SK-N-MC (cell line): ENCODE measurements around the gene MTHFSD.

Source experiments
- EZH2 ChIP-seq: fragments of 200-600 bp; sonication (generic); IDR thresholded peaks from one replicate; pipeline ENCODE4 v1.6.1; 2017; ENCODE audit warnings: antibody characterized with exemption
- FOXP2 ChIP-seq: optimal IDR thresholded peaks from 2 replicates; pipeline ENCODE3; 2011; ENCODE audit warnings: mild to moderate bottlenecking, moderate library complexity; ENCODE audit not compliant: insufficient read depth; ENCODE audit errors: extremely low read length, control extremely low read depth
- POLR2AphosphoS5 ChIP-seq: IDR thresholded peaks from 2 replicates; pipeline ENCODE4 v1.6.1; 2012; ENCODE audit warnings: mild to moderate bottlenecking, low read depth, low read length, borderline replicate concordance

GRCh38 chr16:86496929-86497461 lies 58.0 kb downstream of the MTHFSD start:
- TF ChIP-seq POLR2AphosphoS5 = no peak
- no peak for TF ChIP-seq EZH2
- no peak for TF ChIP-seq FOXP2
